SK-N-SH (cell line): Measurements from ENCODE around the gene SLC9A8. TPM values are rescaled to one million over a fixed set of nuclear protein-coding genes. Genes with fewer than 3 reads are reported as not detected.

Experiments
- CTCF ChIA-PET: fragments of 300-600, 350-600 bp; formaldehyde crosslinking; extraction: SDS; loops from one replicate; lab custom pipeline; 2021; lab: Yijun Ruan, JAX
- POLR2A ChIA-PET: fragments of 350-600 bp; sonication (Branson Sonifier 250); formaldehyde crosslinking; extraction: SDS; loops from one replicate; lab custom pipeline; 2020; ENCODE audit warnings: antibody characterized with exemption, inconsistent platforms; lab: Yijun Ruan, JAX
- DNase-seq: peaks from one replicate; pipeline ENCODE4 v3.0.0; 2012
- H2AFZ ChIP-seq: fragments of 200-600 bp; sonication (generic); 2 replicates; pipeline ENCODE4 v1.8.1; 2016; ENCODE audit warnings: antibody characterized with exemption, mild to moderate bottlenecking, low read depth
- H3F3A ChIP-seq: fragments of 200-600 bp; sonication (generic); replicated peaks from 2 replicates; pipeline ENCODE3; 2016; ENCODE audit warnings: antibody characterized with exemption, mild to moderate bottlenecking; ENCODE audit not compliant: insufficient read depth
- H3K27ac ChIP-seq, 2 experiments: fragments of 200-500 bp in 1 of 2; fragments of 200-600 bp in 1 of 2; sonication (Bioruptor generic) in 1 of 2; sonication (generic), shearing (Covaris generic) in 1 of 2; 2 replicates each; pipeline versions ENCODE4 v1.5.1 to v1.6.1; 2014 to 2016; ENCODE audit warnings: low read depth in 2 of 2, inconsistent platforms in 1 of 2, low read length in 1 of 2, mild to moderate bottlenecking in 1 of 2, mixed read lengths in 1 of 2
- H3K27me3 ChIP-seq: fragments of 200-600 bp; sonication (generic), shearing (Covaris generic); 2 replicates; pipeline ENCODE4 v1.6.1; 2016; ENCODE audit warnings: mixed run types; ENCODE audit not compliant: insufficient read depth
- H3K36me3 ChIP-seq, 2 experiments: fragments of 200-500 bp in 1 of 2; fragments of 200-600 bp in 1 of 2; sonication (Bioruptor generic) in 1 of 2; sonication (generic) in 1 of 2; replicated peaks in 1 of 2; 2 replicates each; pipeline versions ENCODE3 to v1.5.1; 2014 to 2016; ENCODE audit warnings: low read length in 1 of 2, mild to moderate bottlenecking in 1 of 2; ENCODE audit not compliant: insufficient read depth in 2 of 2, control insufficient read depth in 1 of 2
- H3K4me1 ChIP-seq, 2 experiments: fragments of 200-500 bp in 1 of 2; fragments of 200-600 bp in 1 of 2; sonication (Bioruptor generic) in 1 of 2; sonication (generic), shearing (Covaris generic) in 1 of 2; 2 replicates each; pipeline versions ENCODE4 v1.5.1 to v1.6.1; 2014 to 2016; ENCODE audit warnings: low read depth in 1 of 2, low read length in 1 of 2, mixed run types in 1 of 2; ENCODE audit not compliant: insufficient read depth in 2 of 2, control insufficient read depth in 1 of 2
- H3K4me2 ChIP-seq: fragments of 200-600 bp; sonication (generic), shearing (Covaris generic); 2 replicates; pipeline ENCODE4 v1.6.1; 2017; ENCODE audit warnings: mixed run types
- H3K4me3 ChIP-seq, 2 experiments: fragments of 200-500 bp in 1 of 2; fragments of 200-600 bp in 1 of 2; sonication (Bioruptor generic) in 1 of 2; sonication (generic), shearing (Covaris generic) in 1 of 2; 2 replicates each; pipeline versions ENCODE4 v1.5.1 to v1.8.1; 2014 to 2016; ENCODE audit warnings: low read depth in 2 of 2, inconsistent platforms in 1 of 2, low read length in 1 of 2, mild to moderate bottlenecking in 1 of 2, mixed read lengths in 1 of 2, moderate library complexity in 1 of 2
- H3K79me2 ChIP-seq: fragments of 200-600 bp; sonication (generic); 2 replicates; pipeline ENCODE4 v1.8.1; 2017; ENCODE audit warnings: mild to moderate bottlenecking; ENCODE audit not compliant: insufficient read depth
- H3K9ac ChIP-seq: fragments of 200-600 bp; sonication (generic); 2 replicates; pipeline ENCODE4 v1.6.1; 2017; ENCODE audit warnings: mixed run types
- H3K9me2 ChIP-seq: fragments of 200-600 bp; sonication (generic); 2 replicates; pipeline ENCODE4 v1.6.1; 2017; ENCODE audit warnings: mixed run types
- H3K9me3 ChIP-seq: fragments of 200-600 bp; sonication (generic); 2 replicates; pipeline ENCODE4 v1.6.1; 2017; ENCODE audit warnings: mixed run types, mild to moderate bottlenecking, moderate library complexity
- H4K20me1 ChIP-seq: fragments of 200-600 bp; sonication (generic); 2 replicates; pipeline ENCODE4 v1.6.1; 2017; ENCODE audit warnings: mild to moderate bottlenecking, mixed run types; ENCODE audit not compliant: insufficient read depth
- CHD2 ChIP-seq: fragments of 150-350 bp; IDR thresholded peaks from 2 replicates; pipeline ENCODE4 v1.6.1; 2018; ENCODE audit warnings: low read length; ENCODE audit not compliant: partially characterized antibody
- EZH2phosphoT487 ChIP-seq: fragments of 200-600 bp; sonication (generic); IDR thresholded peaks from 2 replicates; pipeline ENCODE4 v1.6.1; 2017; ENCODE audit warnings: low read depth, mixed run types, mild to moderate bottlenecking, antibody characterized with exemption, moderate library complexity, borderline replicate concordance
- FOXJ3 ChIP-seq: sonication (generic); formaldehyde crosslinking; IDR thresholded peaks from 2 replicates; pipeline ENCODE4 v1.5.1; 2020; ENCODE audit warnings: mild to moderate bottlenecking, missing genetic modification reagents
- FOXM1 ChIP-seq: IDR thresholded peaks from 2 replicates; pipeline ENCODE4 v1.4.0; 2012; ENCODE audit warnings: low read depth, mild to moderate bottlenecking
- MEF2A ChIP-seq: IDR thresholded peaks from 2 replicates; pipeline ENCODE4 v1.4.0; 2012; ENCODE audit warnings: low read depth, borderline replicate concordance
- PBX3 ChIP-seq: IDR thresholded peaks from 2 replicates; pipeline ENCODE4; 2012
- RAD21 ChIP-seq: IDR thresholded peaks from 2 replicates; pipeline ENCODE4 v1.6.1; 2012; ENCODE audit warnings: mild to moderate bottlenecking, low read length
- RCOR1 ChIP-seq: fragments of 150-350 bp; IDR thresholded peaks from 2 replicates; pipeline ENCODE4 v1.6.1; 2017; ENCODE audit warnings: antibody characterized with exemption, low read length
- SMC3 ChIP-seq: IDR thresholded peaks from 2 replicates; pipeline ENCODE4 v1.6.1; 2012; ENCODE audit warnings: low read depth, low read length, improper control_type of control experiment
- TAF1 ChIP-seq: IDR thresholded peaks from 2 replicates; pipeline ENCODE4 v1.6.1; 2012; ENCODE audit warnings: low read depth, mild to moderate bottlenecking, low read length, moderate library complexity, borderline replicate concordance
- TEAD4 ChIP-seq: IDR thresholded peaks from 2 replicates; pipeline ENCODE4 v1.4.0; 2012; ENCODE audit warnings: mild to moderate bottlenecking, borderline replicate concordance; ENCODE audit not compliant: insufficient read depth
- USF2 ChIP-seq: fragments of 150-350 bp; IDR thresholded peaks from 2 replicates; pipeline ENCODE4 v1.6.1; 2017; ENCODE audit warnings: antibody characterized with exemption, low read length, low read depth, borderline replicate concordance
- WGBS: methylation state at CpG from one replicate; pipeline ENCODE4 v1.1.6; 2017; ENCODE audit warnings: low lambda C conversion rate; 5-methylcytosine and 5-hydroxymethylcytosine counted together
- polyA plus RNA-seq, 3 experiments: library from polyadenylated mRNA; depleted of rRNA; stranded (reverse); fragments of >200 nt; gene quantifications; 2 replicates each; pipeline ENCODE4 v1.2.3, GENCODE V29; 2012
- TF ChIP-seq, protein P1 (sequence below): IDR thresholded peaks from 2 replicates; pipeline ENCODE4 v1.4.0; 2012; ENCODE audit warnings: low read depth, borderline replicate concordance
- TF ChIP-seq, protein P2 (sequence below): fragments of 150-350 bp; IDR thresholded peaks from 2 replicates; pipeline ENCODE4 v1.6.1; 2016; ENCODE audit warnings: mild to moderate bottlenecking, low read depth, low read length

Gene SLC9A8
- polyA plus RNA-seq, 1 of the 3 experiments (the other 2 are of a cell fraction) = 3.4 TPM

GRCh38 chr20:49775229-49775693 is 37.4 kb upstream of the SLC9A8 start (continued):
- TF ChIP-seq USF2 (no peak), CHD2 (no peak)
- TF ChIP-seq, protein P1, sequence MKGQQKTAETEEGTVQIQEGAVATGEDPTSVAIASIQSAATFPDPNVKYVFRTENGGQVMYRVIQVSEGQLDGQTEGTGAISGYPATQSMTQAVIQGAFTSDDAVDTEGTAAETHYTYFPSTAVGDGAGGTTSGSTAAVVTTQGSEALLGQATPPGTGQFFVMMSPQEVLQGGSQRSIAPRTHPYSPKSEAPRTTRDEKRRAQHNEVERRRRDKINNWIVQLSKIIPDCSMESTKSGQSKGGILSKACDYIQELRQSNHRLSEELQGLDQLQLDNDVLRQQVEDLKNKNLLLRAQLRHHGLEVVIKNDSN = no peak

- ChIA-PET CTCF (interaction anchor here (1.8 kb wide), 1 partner anchor 66 kb away, joined by 6 read pairs; no protein-coding TSS in a partner anchor), POLR2A (no interaction called here)
Measured at GRCh38 chr20:49779972-49780371, 32.7 kb upstream of the SLC9A8 start.

More at GRCh38 chr20:49779972-49780371, 32.7 kb upstream of the SLC9A8 start:
- no peak for DNase-seq
- no peaks in the 10 kb centered on the region for H3K79me2 ChIP-seq
- no peak for TF ChIP-seq SMC3
- no peak for TF ChIP-seq TAF1
- TF ChIP-seq FOXM1 = no peak
- TF ChIP-seq RAD21 = no peak
- no peak for TF ChIP-seq TEAD4
- TF ChIP-seq EZH2phosphoT487 = no peak
- TF ChIP-seq PBX3 = no peak
- no peak for TF ChIP-seq RCOR1
- no peak for TF ChIP-seq CHD2
- TF ChIP-seq, protein P2, sequence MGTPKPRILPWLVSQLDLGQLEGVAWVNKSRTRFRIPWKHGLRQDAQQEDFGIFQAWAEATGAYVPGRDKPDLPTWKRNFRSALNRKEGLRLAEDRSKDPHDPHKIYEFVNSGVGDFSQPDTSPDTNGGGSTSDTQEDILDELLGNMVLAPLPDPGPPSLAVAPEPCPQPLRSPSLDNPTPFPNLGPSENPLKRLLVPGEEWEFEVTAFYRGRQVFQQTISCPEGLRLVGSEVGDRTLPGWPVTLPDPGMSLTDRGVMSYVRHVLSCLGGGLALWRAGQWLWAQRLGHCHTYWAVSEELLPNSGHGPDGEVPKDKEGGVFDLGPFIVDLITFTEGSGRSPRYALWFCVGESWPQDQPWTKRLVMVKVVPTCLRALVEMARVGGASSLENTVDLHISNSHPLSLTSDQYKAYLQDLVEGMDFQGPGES = no peak
- no peak for TF ChIP-seq MEF2A
- TF ChIP-seq FOXJ3 (CRISPR knock-in tag) = no peak
- peaks cover 8% of the 10 kb centered on the region for H3F3A ChIP-seq
- no peaks in the 10 kb centered on the region for H3K9me3 ChIP-seq
- no peak overlapping the region for H3K27ac ChIP-seq
- H3K4me1 ChIP-seq = peaks cover 0 to 5% of the 10 kb centered on the region in 2 experiments; a peak in 2 of 4 replicates
- no peak overlapping the region for H3K4me2 ChIP-seq
- no peaks in the 10 kb centered on the region for H3K36me3 ChIP-seq
- no peak overlapping the region for H3K9ac ChIP-seq
- H3K27me3 ChIP-seq = no peaks in the 10 kb centered on the region
- H3K9me2 ChIP-seq = no peaks in the 10 kb centered on the region
- no peak overlapping the region for H3K4me3 ChIP-seq
- H2AFZ ChIP-seq = no peak overlapping the region
- H4K20me1 ChIP-seq = no peaks in the 10 kb centered on the region
- 31% methylated on average over 1 of the region's 1 CpG for WGBS
